Kidney (tissue), 14 donors: ENCODE results near the gene LIN7C. TPM values are rescaled to one million over a fixed set of nuclear protein-coding genes. Genes with fewer than 3 reads are reported as not detected.

Experiments
- DNase-seq, 5 donors: peaks; one replicate each; pipeline ENCODE4 v3.0.0-alpha.2; 2013 to 2020
- FAIRE-seq: peaks from 2 replicates; lab custom pipeline; 2012; peaks lifted over from hg19 to GRCh38; lab: Jason Lieb, UNC
- H3K27ac ChIP-seq, 2 donors: one replicate each; pipeline ENCODE4 v1.7.0; 2013; ENCODE audit warnings: low read depth in 2 of 2, low read length in 2 of 2, inconsistent platforms in 1 of 2
- H3K27me3 ChIP-seq: one replicate; pipeline ENCODE4 v1.7.1; 2013; ENCODE audit warnings: low read length, inconsistent platforms; ENCODE audit not compliant: control insufficient read depth, insufficient read depth
- H3K36me3 ChIP-seq, 3 donors: one replicate each; pipeline versions ENCODE4 v1.7.0 to v1.7.1; 2013; ENCODE audit warnings: low read length in 3 of 3, control low read depth in 1 of 3, inconsistent platforms in 1 of 3; ENCODE audit not compliant: insufficient read depth in 3 of 3, control insufficient read depth in 2 of 3
- H3K4me1 ChIP-seq, 3 donors: one replicate each; pipeline versions ENCODE4 v1.7.0 to v1.7.1; 2013; ENCODE audit warnings: low read length in 3 of 3, inconsistent platforms in 1 of 3, low read depth in 1 of 3; ENCODE audit not compliant: control insufficient read depth in 2 of 3, insufficient read depth in 2 of 3
- H3K4me3 ChIP-seq, 3 donors: one replicate each; pipeline versions ENCODE4 v1.7.0 to v1.8.1; 2013; ENCODE audit warnings: low read length in 3 of 3, control low read depth in 1 of 3, inconsistent platforms in 1 of 3
- H3K9ac ChIP-seq, 3 donors: one replicate each; pipeline versions ENCODE4 v1.7.0 to v1.7.1; 2013; ENCODE audit warnings: low read length in 3 of 3, control low read depth in 1 of 3, inconsistent platforms in 1 of 3
- H3K9me3 ChIP-seq, 3 donors: one replicate each; pipeline versions ENCODE4 v1.7.0 to v1.7.1; 2013; ENCODE audit warnings: low read length in 3 of 3, control low read depth in 1 of 3, inconsistent platforms in 1 of 3; ENCODE audit not compliant: control insufficient read depth in 2 of 3, insufficient read depth in 1 of 3
- intact Hi-C: fragments of 100-400 bp; cut with DNase I; formaldehyde crosslinking; loops from one replicate; pipeline ENCODE4 v1.11.1; 2022
- polyA plus RNA-seq: library from polyadenylated mRNA; stranded (reverse); fragments of 350-450 nt; fragmentation: Illumina TruSeq; extraction: RNeasy Lipid Tissue Mini Kit (QIAGEN cat#74804); gene quantifications from one replicate; pipeline ENCODE4 v1.2.3, GENCODE V29; 2014; ENCODE audit warnings: low read depth, low replicate concordance; ENCODE audit not compliant: insufficient read depth
- total RNA-seq: library from RNA; stranded (reverse); fragmentation: NEBNext Ultra II Directional; extraction: Animal tissue kit (Norgen Biotek cat#: 25700); gene quantifications from one replicate; pipeline ENCODE4 v1.2.1, GENCODE V29; 2021
- TF ChIP-seq, protein P1 (sequence below): IDR thresholded peaks from 3 replicates; pipeline ENCODE4 v1.5.1; 2012; ENCODE audit warnings: mild to moderate bottlenecking, moderate library complexity, borderline replicate concordance; ENCODE audit not compliant: insufficient read depth; ENCODE audit errors: extremely low read depth
- donor health status: control.
- donor health status: control.
- donor health status: control.
- donor health status: control.
- donor health status: control.
- donor health status: DM: yes; HTN: yes; CAD: no.
- donor health status: Normal renal cell carcinoma (clear cell type).

Gene LIN7C
- total and polyA plus RNA-seq, 2 donors from 2014 or later, result 9.1 to 37.8 TPM

- TF ChIP-seq, protein P1, sequence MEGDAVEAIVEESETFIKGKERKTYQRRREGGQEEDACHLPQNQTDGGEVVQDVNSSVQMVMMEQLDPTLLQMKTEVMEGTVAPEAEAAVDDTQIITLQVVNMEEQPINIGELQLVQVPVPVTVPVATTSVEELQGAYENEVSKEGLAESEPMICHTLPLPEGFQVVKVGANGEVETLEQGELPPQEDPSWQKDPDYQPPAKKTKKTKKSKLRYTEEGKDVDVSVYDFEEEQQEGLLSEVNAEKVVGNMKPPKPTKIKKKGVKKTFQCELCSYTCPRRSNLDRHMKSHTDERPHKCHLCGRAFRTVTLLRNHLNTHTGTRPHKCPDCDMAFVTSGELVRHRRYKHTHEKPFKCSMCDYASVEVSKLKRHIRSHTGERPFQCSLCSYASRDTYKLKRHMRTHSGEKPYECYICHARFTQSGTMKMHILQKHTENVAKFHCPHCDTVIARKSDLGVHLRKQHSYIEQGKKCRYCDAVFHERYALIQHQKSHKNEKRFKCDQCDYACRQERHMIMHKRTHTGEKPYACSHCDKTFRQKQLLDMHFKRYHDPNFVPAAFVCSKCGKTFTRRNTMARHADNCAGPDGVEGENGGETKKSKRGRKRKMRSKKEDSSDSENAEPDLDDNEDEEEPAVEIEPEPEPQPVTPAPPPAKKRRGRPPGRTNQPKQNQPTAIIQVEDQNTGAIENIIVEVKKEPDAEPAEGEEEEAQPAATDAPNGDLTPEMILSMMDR, result no peak
- Histone ChIP-seq H3K4me3 (peak overlapping the region in 1 of 3 donors; percentile 26), H3K36me3 (no peaks in the 10 kb centered on the region), H3K9ac (peak overlapping the region in 1 of 3 donors; percentile 60), H3K27ac (peak overlapping the region; percentile 76 to 77), H3K4me1 (peaks cover 8 to 26% (median 19%) of the 10 kb centered on the region in 3 donors), H3K27me3 (no peaks in the 10 kb centered on the region), H3K9me3 (no peaks in the 10 kb centered on the region)
- no peak for FAIRE-seq
- intact Hi-C loops, result no loop called here
- DNase-seq, result no peak
These were observed 41.7 kb downstream of the LIN7C start for GRCh38 chr11:27464909-27465308.

- FAIRE-seq (no peak), DNase-seq (peak in 1 of 5 donors; percentile 49)
- Histone ChIP-seq H3K36me3 (no peaks in the 10 kb centered on the region), H3K4me3 (peak overlapping the region in 2 of 3 donors; percentile 6 to 48), H3K4me1 (peaks cover 8 to 28% (median 19%) of the 10 kb centered on the region in 3 donors), H3K27me3 (no peaks in the 10 kb centered on the region), H3K9ac (peak overlapping the region in 2 of 3 donors; percentile 1 to 10), H3K9me3 (no peaks in the 10 kb centered on the region), H3K27ac (peak overlapping the region; percentile 77 to 86)
- TF ChIP-seq, protein P1, result no peak
- intact Hi-C loops, result no loop called here
These were observed 42.3 kb downstream of the LIN7C start for GRCh38 chr11:27464289-27464696.

DNA sequence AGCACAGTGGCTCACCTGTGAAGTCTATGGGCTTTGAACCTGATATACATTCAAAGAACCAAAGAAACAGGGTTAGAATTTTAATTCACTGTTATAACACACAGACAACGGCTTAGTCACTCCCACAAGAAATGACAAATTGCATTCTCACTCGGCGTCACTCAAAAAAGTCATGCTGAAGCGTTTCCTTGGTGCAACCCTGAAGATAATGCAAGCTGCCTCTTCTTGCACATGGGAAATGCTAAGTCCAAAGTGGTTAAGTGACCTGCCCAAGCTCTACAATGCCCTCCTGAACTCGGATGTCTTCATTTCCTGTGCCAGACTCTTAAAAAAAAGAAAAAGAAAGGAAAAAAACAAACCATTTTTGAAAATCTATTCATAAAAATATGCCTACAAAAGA is 44.0 kb downstream of the LIN7C start:
- Histone ChIP-seq H3K9ac (no peak overlapping the region), H3K27me3 (no peaks in the 10 kb centered on the region), H3K36me3 (no peaks in the 10 kb centered on the region), H3K9me3 (no peaks in the 10 kb centered on the region), H3K4me3 (no peak overlapping the region), H3K27ac (no peak overlapping the region), H3K4me1 (peaks cover 8 to 35% (median 16%) of the 10 kb centered on the region in 3 donors)
- TF ChIP-seq, protein P1, result no peak
- intact Hi-C loops, result no loop called here
- FAIRE-seq, result no peak
- DNase-seq, result no peak
